ENCODE measurements around the gene PTPRD. TPM values are rescaled to one million over a fixed set of nuclear protein-coding genes. Genes with fewer than 3 reads are reported as not detected.

Gene PTPRD
- total and polyA plus RNA-seq, 9 of the 15 experiments (the other 6 are each of a cell fraction or from before 2014, with no cell fraction given) = 0.11 TPM; not detected in 8

GRCh38 chr9:8647824-8648223, 1965.0 kb downstream of the PTPRD start (continued):
- TF ChIP-seq ZNF512 (tag; IDR thresholded peaks at IDR 0.05) = no peak
- TF ChIP-seq ZNF586 (CRISPR knock-in tag; conservative IDR thresholded peaks at IDR 0.05) = no peak
- TF ChIP-seq TCF3 (CRISPR knock-in tag; IDR thresholded peaks at IDR 0.05) = no peak
- no peak for TF ChIP-seq HSF4 (CRISPR knock-in tag; IDR thresholded peaks at IDR 0.05; ENCODE audit: borderline replicate concordance)

GRCh38 chr9:8644571-8644970, 1968.2 kb downstream of the PTPRD start:
- POLR2A ChIA-PET = no interaction called here
- Histone ChIP-seq H3K36me3 (ENCODE audit: control insufficient read depth, insufficient read depth, low read length) (no peaks in the 10 kb centered on the region), H3K27ac (ENCODE audit: extremely low read depth, low read depth, low read length) (no peak overlapping the region), H3K9me1 (ENCODE audit: control insufficient read depth, insufficient read depth, low read length) (no peaks in the 10 kb centered on the region), H3K4me3 (no peak overlapping the region), H2AFZ (ENCODE audit: low read depth, low read length) (no peak overlapping the region), H3K9me3 (replicated peaks; ENCODE audit: control insufficient read depth, insufficient read depth, low read depth, low read length) (no peaks in the 10 kb centered on the region), H3K27me3 (ENCODE audit: control insufficient read depth in 2 of 2, insufficient read depth in 2 of 2, low read length in 2 of 2) (no peaks in the 10 kb centered on the region), H3K79me2 (ENCODE audit: control insufficient read depth, insufficient read depth, low read length) (no peaks in the 10 kb centered on the region), H3K4me2 (ENCODE audit: insufficient read depth, low read length) (no peak overlapping the region), H3K4me1 (replicated peaks in 1 of 2; ENCODE audit: control insufficient read depth in 2 of 2, insufficient read depth in 2 of 2, low read length in 2 of 2) (no peaks in the 10 kb centered on the region), H4K20me1 (replicated peaks; ENCODE audit: control insufficient read depth, insufficient read depth, low read length) (no peaks in the 10 kb centered on the region), H3K9ac (ENCODE audit: insufficient read depth in 1 of 2, low read depth in 2 of 2, low read length in 2 of 2) (no peak overlapping the region)
- WGBS (ENCODE audit: insufficient coverage, low coverage, missing lambda C conversion rate) = 0% methylated on average over 3 of the region's 10 CpGs
- FAIRE-seq (no peak), ATAC-seq (no peak), DNase-seq (ENCODE audit: extremely low read depth in 1 of 4, low spot score in 3 of 4) (no peak)
- no TSS peak for BruUV-seq (replicated peaks)
- in situ Hi-C loops (cut with MboI) (no loop called here), intact Hi-C loops (cut with micrococcal nuclease) (no loop called here)
- CTCF ChIA-PET (ENCODE audit: low intra/inter-chr PET ratio) = no interaction called here
- no peak for TF ChIP-seq SFPQ (IDR thresholded peaks at IDR 0.05; ENCODE audit: low read depth, low read length)
- TF ChIP-seq MCM5 (IDR thresholded peaks at IDR 0.05; ENCODE audit: low read depth) = no peak
- no peak for TF ChIP-seq SMC3 (conservative IDR thresholded peaks at IDR 0.05; ENCODE audit: insufficient read depth, low read depth, low read length)
- TF ChIP-seq IRF1 (CRISPR knock-in tag; IDR thresholded peaks at IDR 0.05; ENCODE audit: borderline replicate concordance) = no peak
- no peak for TF ChIP-seq PCBP1 (IDR thresholded peaks at IDR 0.05; ENCODE audit: low read depth, low read length, poor library complexity, severe bottlenecking)
- TF ChIP-seq YBX1 (IDR thresholded peaks at IDR 0.05) = no peak
- no peak for TF ChIP-seq SAFB (IDR thresholded peaks at IDR 0.05; ENCODE audit: borderline replicate concordance, low read depth, low read length)
- TF ChIP-seq ZFP30 (CRISPR knock-in tag; IDR thresholded peaks at IDR 0.05; ENCODE audit: borderline replicate concordance) = no peak
- TF ChIP-seq ZNF3 (CRISPR knock-in tag; IDR thresholded peaks at IDR 0.05) = no peak
- no peak for TF ChIP-seq CBFA2T2 (conservative IDR thresholded peaks at IDR 0.05)
- no peak for TF ChIP-seq ATF1 (CRISPR knock-in tag; IDR thresholded peaks at IDR 0.05)
- no peak for TF ChIP-seq ATF1 (tag; IDR thresholded peaks at IDR 0.05)
